Urothelium cell line (cell line): ENCODE measurements around the gene HRC.

Experiments
- DNase-seq: peaks from one replicate; pipeline ENCODE4 v3.0.0; 2011; ENCODE audit warnings: low spot score, mixed read lengths
- FAIRE-seq: peaks from 2 replicates; lab custom pipeline; 2011; peaks lifted over from hg19 to GRCh38; lab: Jason Lieb, UNC

HRC gene

GRCh38 chr19:49117677-49118564, 37.3 kb downstream of the HRC start:
- DNase-seq (no peak), FAIRE-seq (no peak)

DNA sequence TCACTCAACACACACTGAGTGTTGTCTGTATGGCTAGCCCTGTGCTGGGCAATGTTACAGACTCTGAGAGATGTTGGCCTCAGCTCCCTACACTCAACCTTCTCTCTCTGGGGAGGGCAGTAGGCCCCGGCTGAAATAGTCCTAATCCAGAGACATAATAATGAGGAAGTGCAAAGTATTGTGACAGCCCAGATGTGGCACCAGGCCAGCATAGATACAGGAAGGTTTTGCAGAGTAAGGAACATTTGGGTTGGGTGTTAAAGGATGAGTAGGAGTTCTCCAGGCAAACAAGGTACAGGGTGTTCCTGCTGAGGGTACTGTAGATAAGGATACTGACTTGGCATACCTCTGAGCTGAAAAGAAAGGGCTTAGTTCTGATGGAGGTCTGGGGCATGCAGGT, 38.7 kb downstream of the HRC start:
- DNase-seq (no peak), FAIRE-seq (no peak)

DNA sequence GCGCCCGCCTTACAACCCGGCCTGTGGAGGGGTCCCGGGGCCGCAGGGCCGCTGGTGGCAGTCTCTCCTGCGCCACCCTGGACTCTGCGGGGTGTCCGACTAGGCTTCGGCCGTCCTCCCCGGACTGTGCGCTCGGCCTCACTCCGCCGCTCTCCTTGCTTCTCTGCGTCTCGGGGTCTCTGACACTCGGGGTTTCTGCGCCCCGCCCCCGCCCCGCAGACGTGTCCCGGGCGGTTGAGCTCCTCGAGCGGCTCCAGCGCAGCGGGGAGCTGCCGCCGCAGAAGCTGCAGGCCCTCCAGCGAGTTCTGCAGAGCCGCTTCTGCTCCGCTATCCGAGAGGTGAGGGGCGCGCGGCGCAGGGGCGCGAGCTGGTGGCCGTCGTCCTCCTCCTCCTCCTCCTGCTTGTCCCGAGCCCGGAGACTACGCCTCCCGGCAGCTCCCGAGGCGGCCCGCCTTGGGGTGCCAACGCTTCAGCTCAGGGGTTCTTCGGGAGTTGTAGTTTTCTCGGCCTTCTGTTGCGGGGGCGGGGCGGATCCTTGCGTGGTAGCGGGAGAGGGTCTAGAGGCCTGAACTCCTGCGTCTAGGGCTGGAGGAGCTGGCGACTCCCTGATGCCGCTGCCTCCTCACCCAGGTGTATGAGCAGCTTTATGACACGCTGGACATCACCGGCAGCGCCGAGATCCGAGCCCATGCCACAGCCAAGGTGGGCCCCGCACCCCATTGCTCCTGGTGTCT, 40.4 kb downstream of the HRC start:
- DNase-seq = peak; percentile 36

DNA sequence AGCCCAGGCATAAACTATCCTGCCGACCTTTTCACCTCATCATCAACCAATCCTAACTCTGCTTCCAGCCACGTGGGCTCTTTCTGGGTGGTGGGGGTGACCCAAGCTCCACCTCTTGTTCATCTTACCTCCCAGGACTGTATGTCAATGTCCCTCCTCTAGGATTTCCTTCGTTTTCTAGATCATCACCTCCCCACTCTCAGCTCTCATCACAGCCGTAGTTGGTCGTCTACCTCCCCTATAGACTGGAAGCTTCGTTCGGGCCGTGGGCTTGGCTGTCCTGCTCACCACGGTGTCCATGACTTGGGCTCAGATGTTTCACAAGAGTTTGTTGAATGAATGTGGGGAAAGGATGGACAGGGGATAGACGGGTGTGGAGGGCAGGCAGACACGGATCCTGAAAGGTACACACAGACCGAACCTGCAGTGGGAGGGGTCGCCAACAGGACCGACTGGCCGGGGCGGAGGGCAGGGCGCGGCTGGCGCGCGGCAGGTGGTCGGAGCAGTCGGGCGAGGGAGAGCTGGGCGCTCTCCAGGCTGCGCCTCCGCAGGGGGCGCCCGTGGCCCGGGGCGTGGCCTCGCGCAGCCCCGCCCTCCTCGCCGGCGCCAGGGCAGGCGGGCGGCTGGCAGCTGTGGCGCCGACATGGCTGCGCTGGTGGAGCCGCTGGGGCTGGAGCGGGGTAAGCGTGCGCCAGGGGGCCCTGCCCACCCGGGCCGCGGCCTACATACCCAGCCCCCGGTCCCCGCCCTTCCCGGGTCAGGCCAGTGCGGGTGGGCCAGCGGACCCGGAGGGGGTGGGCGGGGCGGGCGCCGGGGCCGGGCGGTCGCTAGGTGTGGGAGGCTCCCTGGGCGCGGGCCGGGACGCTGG, 41.2 kb downstream of the HRC start, which contains the start of gene LIN7B:
TSS of gene LIN7B (plus strand) at position 609 of the 868 bp plus-strand sequence. CDS start at position 644, 35 bp downstream.
- FAIRE-seq = peak; percentile 48
- peak; percentile 94 for DNase-seq

More for the DNA sequence above, 40.4 kb downstream of the HRC start:
- no peak for FAIRE-seq

GRCh38 chr19:49111218-49111998, 43.8 kb downstream of the HRC start:
- DNase-seq = no peak
- no peak for FAIRE-seq

- FAIRE-seq (no peak), DNase-seq (no peak)
Measured at GRCh38 chr19:49110567-49110966, 44.6 kb downstream of the HRC start.

DNA sequence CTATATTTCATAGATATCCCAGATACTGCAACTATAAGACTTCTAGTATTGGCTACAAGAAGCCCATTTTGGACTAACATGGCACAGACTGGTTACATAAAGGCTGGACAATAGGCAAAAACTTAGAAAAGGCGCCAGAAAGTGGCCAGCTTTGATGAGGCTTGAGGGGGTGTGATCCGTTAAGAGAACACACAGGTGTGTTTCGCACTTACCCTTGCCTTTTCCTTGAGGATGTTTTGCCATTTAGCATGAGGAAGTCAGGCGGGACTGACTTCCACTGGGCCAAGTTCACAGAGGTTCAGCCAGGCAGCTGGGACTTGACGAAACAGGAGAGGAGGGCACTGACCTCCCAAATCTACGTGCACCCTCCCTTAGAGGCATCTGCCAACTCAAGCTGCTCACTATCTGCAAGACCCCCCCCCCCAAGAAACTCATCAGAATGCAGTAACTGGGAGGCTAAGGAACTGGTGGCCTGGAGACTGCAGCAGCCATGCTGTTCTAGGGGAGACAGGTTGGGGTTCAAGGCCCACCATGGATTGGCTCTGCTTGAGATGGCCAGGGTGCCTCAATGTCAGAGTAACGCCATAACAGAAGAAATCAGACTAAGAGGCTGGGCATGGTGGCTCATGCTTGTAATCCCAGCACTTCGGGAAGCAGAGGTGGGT, 45.5 kb downstream of the HRC start:
- no peak for DNase-seq
- no peak for FAIRE-seq

- DNase-seq (no peak), FAIRE-seq (no peak)
Measured at GRCh38 chr19:49109051-49109450, 46.1 kb downstream of the HRC start.

DNA sequence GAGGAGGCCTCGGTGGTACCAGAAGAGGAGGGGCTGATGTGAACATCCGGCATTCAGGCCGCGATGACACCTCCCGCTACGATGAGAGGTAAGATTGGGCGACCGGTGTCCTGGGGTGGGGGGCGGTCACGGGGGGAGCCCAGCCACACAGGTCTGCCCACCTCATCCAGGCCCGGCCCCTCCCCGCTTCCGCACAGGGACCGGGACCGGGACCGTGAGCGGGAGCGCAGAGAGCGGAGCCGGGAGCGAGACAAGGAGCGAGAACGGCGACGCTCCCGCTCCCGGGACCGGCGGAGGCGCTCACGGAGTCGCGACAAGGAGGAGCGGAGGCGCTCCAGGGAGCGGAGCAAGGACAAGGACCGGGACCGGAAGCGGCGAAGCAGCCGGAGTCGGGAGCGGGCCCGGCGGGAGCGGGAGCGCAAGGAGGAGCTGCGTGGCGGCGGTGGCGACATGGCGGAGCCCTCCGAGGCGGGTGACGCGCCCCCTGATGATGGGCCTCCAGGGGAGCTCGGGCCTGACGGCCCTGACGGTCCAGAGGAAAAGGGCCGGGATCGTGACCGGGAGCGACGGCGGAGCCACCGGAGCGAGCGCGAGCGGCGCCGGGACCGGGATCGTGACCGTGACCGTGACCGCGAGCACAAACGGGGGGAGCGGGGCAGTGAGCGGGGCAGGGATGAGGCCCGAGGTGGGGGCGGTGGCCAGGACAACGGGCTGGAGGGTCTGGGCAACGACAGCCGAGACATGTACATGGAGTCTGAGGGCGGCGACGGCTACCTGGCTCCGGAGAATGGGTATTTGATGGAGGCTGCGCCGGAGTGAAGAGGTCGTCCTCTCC, 47.4 kb downstream of the HRC start:
- FAIRE-seq (no peak), DNase-seq (no peak)

- DNase-seq (peak; percentile 47), FAIRE-seq (peak; percentile 92)
Measured at GRCh38 chr19:49106648-49107135, 48.5 kb downstream of the HRC start.

DNA sequence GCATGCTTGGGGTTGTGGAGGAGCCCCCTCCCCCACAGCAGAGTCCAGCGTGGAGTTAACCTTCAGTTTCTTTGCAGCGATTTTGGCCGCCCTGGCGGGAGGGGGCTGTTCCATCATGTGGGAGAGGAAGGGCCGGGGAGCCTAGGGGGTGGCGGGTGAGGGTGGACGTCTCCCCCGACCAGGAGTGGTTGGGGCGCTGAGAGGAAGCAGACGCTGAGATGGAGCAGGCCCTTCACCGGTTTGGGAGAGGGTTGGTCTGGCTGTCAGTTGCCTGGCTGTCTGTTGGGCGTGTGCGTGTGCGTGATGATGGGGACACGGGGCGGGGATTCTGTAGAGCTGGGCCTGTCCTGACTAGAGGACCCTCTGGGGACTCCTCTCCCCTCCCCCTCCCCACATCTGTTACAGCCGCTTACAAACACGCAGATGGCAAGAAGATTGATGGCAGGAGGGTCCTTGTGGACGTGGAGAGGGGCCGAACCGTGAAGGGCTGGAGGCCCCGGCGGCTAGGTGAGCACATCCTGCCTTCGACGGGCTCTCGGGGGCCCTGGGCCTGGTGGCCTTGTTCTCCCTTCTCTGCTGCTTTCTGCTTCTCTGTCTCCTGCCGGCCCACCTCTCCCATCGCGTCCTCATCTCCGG, 50.8 kb downstream of the HRC start:
- no peak for FAIRE-seq

DNA sequence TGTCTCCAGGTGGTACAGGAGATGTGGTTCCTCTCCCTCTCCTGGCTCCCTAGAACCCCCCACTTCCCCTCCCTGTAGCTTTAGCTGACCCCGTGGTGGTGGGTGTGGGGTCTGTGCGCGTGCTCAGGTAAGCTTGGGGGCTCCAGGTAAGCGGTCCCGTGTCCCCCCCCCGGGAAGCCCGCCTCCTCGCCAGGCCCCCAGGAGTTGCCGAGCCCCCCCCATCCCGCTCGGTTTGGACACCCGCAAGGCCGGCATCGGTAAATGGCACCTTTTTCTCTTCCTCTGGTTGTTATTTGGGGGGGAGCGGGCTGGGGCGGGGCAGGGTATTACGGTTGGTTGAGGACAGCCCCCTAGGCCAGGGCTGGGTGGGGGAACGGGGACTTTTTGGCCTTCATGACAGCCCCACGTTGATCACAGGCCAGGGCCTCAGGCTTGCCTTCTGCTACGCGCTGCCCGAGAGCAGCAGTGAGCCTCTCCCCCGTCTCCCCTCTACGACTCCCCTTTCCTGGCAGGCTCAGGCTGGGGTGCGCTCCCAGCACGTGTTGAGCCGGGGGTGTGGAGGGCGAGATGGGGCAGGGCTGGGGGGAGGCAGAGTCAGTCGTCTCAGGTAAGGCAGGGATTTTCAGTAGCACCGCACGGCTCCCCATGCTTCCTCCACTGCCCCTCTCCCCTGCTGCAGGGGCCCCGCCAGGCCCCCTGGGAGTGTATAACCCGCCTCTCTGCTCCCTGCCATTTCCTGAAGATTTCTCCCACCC, 51.7 kb downstream of the HRC start:
- no peak for FAIRE-seq
- no peak for DNase-seq

More for the DNA sequence above, 50.8 kb downstream of the HRC start:
- DNase-seq = no peak

DNA sequence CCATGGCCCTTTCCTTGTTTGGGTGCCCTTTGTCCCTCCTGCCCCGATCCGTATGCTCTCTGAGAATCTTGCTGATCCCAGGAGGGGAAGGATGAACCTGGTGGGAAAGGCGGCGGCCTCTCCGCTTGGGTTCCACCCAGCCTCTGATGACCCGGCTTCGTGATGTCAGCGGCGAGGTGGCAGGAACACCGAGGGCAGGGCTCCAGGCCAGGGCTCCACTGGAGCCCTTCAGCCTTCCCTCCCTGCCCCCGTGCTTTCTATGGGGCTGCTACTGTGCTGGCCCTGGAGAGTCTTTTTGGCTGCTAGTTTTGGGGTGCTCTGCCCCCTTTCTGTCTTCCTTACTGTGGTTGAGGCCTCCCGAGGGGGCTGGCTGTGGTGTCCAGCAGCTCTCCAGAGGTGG, 52.9 kb downstream of the HRC start:
- DNase-seq = no peak
- FAIRE-seq = no peak
